Measurements from ENCODE around the gene GPR17.

Gene GPR17

GRCh38 chr2:127645395-127646291 lies at the start of gene GPR17:
Gene GPR17, plus strand, starts transcription at chr2:127646153. Its CDS starts 4,583 bp downstream, at chr2:127650736.
- no peak for TF ChIP-seq CTCF (IDR thresholded peaks at IDR 0.05)

- no peak for TF ChIP-seq CTCF (IDR thresholded peaks at IDR 0.05)
Observed at GRCh38 chr2:127596311-127597045, 49.5 kb upstream of the GPR17 start.

- TF ChIP-seq CTCF (IDR thresholded peaks at IDR 0.05) = no peak
Observed at GRCh38 chr2:127597046-127597983, 48.6 kb upstream of the GPR17 start.

GRCh38 chr2:127597984-127598380 lies 48.0 kb upstream of the GPR17 start:
- TF ChIP-seq CTCF (IDR thresholded peaks at IDR 0.05) = no peak

GRCh38 chr2:127598711-127599110 lies 47.2 kb upstream of the GPR17 start:
- no peak for TF ChIP-seq CTCF (IDR thresholded peaks at IDR 0.05)

GRCh38 chr2:127599211-127599610 lies 46.7 kb upstream of the GPR17 start:
- TF ChIP-seq CTCF (IDR thresholded peaks at IDR 0.05) = no peak

- no peak for TF ChIP-seq CTCF (IDR thresholded peaks at IDR 0.05)
Observed at GRCh38 chr2:127604986-127605385, 41.0 kb upstream of the GPR17 start.

All from LNCAP (cell line).